PC-9 (cell line): Measurements from ENCODE around the gene CCSAP.

Experiments used
- CTCF ChIP-seq: fragments of 200-600 bp; sonication (generic); conservative IDR thresholded peaks from 2 replicates; pipeline ENCODE4 v1.6.1; 2017; ENCODE audit warnings: mixed run types, antibody characterized with exemption, mild to moderate bottlenecking, moderate library complexity
- EZH2 ChIP-seq: fragments of 200-600 bp; sonication (generic); IDR thresholded peaks from 2 replicates; pipeline ENCODE4 v1.8.0; 2017; ENCODE audit warnings: antibody characterized with exemption, low read depth

DNA sequence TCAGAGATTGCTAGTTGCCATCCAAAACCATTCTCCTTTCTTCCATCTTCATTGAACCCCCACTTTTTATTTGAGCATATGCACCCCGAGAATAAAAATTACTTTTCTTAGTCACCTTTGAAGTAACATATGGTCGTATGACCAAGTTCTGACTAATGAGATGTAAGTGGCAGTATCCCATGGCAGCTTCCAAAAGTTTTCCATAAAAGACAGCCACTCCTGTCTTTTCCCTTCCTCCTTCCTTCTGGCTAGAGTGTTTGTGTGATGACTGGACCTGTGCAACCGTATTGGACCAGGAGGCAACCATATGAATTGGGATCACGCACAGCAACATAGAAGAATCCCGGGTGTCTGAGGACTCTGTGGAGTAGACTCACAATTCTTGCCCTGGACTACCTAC is 41.1 kb upstream of the CCSAP start:
- no peak for TF ChIP-seq CTCF
- TF ChIP-seq EZH2: no peak
